Amniotic stem cell (primary cell): ENCODE results near the gene CFAP61.

ENCODE experiments used
- DNase-seq: peaks from one replicate; lab custom pipeline; 2025; lab: John Stamatoyannopoulos, UW

Gene CFAP61

GRCh38 chr20:20399531-20400500, 347.5 kb downstream of the CFAP61 start:
- DNase-seq, result no peak

- DNase-seq, result no peak
Measured at GRCh38 chr20:20401991-20402390, 349.7 kb downstream of the CFAP61 start.

GRCh38 chr20:20404633-20405032, 352.3 kb downstream of the CFAP61 start:
- DNase-seq, result no peak

GRCh38 chr20:20405623-20406022, 353.3 kb downstream of the CFAP61 start:
- no peak for DNase-seq

GRCh38 chr20:20406306-20406705, 354.0 kb downstream of the CFAP61 start:
- DNase-seq, result no peak

GRCh38 chr20:20407891-20408805, 355.8 kb downstream of the CFAP61 start:
- no peak for DNase-seq

GRCh38 chr20:20409331-20409730, 357.0 kb downstream of the CFAP61 start:
- no peak for DNase-seq
